GM21619 (cell line): Measurements from ENCODE around the gene GLDC.
"Not testable (repeated sequence)": the region's sequence is repeated elsewhere in the genome, so short reads cannot be mapped to it uniquely, and the experiment has no call there.

ENCODE experiments used
- ATAC-seq: cut with Tn5 transposase; IDR thresholded peaks from one replicate; pipeline ENCODE4 v1.9.1; 2021; ENCODE audit not compliant: unreplicated experiment

GLDC gene

DNA sequence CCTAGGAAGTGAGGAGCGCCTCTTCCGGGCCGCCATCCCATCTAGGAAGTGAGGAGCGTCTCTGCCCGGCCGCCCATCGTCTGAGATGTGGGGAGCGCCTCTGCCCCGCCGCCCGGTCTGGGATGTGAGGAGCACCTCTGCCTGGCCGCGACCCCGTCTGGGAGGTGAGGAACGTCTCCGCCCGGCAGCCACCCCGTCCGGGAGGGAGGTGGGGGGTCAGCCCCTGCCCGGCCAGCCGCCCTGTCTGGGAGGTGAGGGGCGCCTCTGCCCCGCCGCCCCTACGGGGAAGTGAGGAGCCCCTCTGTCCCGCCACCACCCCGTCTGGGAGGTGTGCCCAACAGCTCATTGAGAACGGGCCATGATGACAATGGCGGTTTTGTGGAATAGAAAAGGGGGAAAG is 22.7 kb downstream of the GLDC start:
- not testable (repeated sequence) for ATAC-seq

DNA sequence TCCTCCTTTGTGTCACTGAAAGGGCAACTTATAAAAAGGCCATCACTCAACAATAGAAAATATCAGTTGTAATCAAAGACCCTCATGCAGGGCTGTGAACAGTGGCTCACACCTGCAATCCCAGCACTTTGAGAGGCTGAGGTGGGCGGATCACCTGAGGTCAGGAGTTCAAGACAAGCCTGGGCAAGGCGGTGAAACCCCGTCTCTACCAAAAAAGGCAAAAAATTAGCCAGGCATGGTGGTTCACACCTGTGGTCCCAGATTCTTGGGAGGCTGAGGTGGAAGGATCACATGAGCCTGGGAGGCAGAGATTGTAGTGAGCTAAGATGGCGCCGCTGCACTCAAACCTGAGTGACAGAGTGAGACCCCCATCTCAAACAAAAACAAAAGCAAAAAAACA is 24.7 kb downstream of the GLDC start:
- no peak for ATAC-seq

DNA sequence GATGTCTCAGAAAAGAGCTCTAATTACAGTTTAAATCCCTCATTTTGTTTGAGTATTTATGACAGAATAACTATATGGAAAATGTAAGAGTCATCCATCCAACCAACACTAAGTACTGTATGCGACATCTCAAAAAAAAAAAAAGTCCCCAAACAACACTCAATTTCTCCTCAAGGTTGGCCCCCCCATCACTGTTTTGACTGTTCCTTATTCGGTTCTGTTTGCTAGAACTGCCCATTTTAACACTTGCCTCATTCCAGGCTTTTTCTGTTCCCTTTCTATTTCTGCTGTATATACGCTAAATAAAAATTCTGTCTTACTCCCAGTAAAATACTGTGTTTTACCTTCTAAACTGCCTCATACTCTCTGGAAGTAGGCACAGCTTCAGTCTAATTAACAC is 25.2 kb downstream of the GLDC start:
- no peak for ATAC-seq

DNA sequence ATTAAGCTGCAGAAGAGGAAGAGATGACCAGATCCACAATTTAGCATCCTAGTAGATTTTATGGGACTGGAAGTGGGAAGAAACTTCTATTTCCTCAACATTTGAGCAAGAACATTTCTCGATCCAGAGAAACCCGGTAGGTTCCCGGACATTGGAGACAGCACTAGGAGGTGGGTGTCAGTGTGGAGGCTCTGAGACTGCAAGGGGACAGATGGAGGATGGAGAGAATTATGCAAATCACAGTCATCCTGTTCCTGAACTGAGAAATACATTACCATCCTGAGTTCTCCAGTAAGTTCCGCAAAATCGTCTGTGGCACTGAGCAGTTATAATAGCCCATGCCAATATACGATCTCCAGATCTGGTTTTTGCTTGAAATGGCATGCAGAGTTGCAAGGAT is 25.6 kb downstream of the GLDC start:
- ATAC-seq, result no peak

DNA sequence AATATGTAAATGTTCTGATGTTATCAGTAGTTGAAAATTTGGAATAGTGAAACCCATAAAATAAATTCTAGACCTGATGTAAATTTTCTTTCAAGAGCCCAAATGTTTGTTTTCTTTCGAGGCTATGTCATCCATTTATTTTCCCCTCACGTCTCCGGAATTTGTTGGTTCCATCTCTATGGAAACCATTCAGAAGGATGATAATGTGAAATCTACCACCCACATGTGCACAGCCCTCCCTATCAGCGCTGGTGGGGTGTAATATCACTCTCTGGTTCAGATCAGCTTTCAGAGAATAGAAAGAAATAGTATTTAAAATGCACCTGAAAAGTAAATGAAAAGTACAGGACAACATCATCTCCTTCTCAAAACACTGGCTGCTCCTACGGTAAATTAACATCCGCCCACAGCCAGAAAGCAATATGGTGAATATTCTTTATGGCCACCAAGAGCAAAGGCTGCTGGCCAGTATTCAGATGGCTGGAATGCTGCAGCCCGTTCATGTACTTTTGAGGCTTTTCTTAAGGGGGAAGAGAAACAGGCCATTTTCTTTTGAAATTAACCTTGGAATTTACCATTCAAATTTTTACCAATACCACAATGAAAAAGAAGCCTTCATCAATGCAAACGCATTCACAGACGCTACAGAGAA is 28.5 kb downstream of the GLDC start:
- no peak for ATAC-seq

DNA sequence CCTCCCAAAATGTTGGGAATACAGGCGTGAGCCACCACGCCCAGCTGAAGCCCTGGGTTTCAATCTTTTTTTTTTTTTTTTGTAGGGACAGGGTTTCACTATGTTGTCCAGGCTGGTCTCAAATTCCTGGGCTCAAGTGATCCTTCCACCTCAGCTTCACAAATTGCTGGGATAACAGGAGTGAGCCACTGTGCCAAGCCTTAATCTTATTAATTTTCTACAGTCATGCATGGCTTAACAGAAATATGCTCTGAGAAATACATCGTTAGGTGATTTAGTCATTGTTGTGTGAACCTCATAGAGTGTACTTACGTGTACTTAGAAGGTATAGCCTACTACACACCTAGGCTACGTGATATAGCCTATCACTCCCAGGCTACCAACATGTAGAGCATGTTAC is 31.0 kb downstream of the GLDC start:
- no peak for ATAC-seq

DNA sequence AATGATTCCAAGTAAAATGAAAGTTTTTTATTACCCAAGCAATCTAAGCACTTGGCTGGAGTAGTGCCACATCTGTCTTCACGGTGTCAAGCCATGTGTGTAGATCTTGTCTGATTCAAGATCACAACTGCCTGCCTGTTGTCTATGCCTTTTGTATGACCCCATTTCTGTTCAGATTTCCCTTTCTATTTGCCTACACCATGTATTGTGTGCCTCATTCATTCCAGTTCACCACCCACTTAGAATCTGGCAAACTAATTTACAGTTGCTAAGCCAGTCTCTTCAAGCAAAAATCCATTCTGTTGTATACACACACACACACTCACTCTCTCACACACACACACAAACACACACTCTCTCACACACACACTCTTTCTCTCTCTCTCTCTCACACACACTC is 33.7 kb downstream of the GLDC start:
- no peak for ATAC-seq

DNA sequence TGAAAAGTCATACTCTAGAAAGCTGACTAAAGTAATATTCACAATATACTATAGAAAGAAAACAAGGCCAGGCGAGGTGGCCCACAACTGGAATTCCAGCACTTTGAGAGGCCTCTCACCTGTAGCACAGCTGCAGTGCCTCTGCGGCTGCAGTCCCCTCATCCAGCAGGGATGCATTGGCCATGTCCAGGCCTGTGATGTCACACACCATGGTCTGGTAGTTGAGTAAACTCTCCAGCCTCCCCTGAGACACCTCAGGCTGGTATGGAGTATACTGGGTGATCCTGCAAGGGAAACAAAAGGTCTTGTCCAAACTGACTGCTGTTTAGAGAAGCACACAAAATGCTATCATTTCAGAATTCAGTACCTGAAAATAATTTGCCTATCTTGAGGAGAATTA is 35.5 kb downstream of the GLDC start:
- no peak for ATAC-seq

DNA sequence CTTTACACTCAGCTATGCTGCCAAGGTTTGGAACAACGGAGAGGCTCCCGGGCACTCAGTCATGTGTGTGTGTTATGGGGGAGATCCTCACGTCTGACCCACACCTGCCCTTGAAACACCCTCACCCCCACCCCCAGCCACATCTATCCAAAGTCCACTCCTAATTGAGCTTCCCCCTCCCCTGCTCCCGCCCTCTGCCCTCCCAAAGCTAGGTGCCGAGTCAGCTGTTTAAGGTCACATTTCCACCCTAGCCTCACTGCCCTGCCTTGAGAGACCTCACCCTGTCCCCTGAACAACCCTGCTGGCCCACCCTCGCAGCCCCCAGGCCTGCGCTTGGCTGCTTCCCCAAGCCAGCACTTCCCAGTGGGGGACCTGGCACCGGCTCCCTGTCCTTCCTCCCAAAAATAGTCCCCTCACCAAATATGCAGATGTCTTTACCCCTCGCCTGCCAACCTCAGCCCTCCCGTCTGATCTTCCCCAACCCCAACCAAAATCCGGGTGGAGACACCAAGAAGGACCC is 36.0 kb downstream of the GLDC start:
- no peak for ATAC-seq

DNA sequence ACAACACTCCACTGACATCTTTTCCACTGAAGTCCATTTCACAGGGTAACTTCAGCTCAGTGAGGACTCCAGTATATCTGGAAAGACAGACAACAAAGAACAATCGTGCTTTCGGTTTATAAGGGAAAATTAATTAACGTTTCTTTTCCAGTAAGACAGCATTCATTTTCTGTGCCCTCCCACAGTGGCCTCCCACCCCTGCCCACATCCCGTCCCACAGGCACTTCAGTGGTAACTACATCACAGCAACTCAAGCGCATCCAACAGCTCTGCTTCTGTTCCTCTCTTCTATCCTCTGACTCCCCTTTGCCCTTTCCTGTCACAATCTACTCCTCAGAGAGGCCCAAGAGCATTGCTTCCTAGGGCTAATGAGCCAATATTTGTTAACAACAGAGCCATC is 40.3 kb downstream of the GLDC start:
- ATAC-seq, result peak; percentile 95

DNA sequence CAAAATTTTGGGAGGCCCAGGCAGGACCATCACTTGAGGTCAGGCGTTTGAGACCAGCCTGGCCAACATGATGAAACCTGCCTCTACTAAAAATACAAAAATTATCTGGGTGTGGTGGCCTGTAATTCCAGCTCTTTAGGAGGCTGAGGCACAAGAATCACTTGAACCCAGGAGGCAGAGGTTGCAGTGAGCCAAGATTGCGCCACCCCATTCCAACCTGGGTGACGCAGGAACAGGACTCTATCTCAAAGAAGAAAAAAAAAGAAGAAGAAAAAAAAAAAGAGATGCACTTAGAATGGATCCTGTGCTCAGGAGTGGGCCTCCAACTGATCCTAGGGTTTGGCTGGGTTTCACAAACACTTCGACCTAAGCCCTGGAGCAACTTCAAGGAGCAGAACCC is 45.1 kb downstream of the GLDC start:
- ATAC-seq, result no peak

DNA sequence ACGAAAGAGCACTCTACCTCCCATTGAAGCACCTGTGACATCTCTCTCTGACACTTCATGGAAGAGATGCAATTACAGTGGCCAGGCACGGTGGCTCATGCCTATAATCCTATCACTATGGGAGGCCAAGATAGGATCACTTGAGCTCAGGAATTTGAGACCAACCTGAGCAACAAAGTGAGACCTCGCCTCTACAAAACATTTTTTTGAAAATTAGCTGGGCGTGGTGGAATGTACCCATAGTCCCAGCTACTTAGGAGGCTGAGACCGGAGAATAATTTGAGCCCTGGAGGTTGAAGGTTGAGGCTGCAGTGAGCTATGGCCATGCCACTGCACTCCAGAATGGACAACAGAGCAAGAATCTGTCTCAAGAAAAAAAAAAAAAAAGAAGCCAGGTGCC is 45.5 kb downstream of the GLDC start:
- ATAC-seq, result no peak

DNA sequence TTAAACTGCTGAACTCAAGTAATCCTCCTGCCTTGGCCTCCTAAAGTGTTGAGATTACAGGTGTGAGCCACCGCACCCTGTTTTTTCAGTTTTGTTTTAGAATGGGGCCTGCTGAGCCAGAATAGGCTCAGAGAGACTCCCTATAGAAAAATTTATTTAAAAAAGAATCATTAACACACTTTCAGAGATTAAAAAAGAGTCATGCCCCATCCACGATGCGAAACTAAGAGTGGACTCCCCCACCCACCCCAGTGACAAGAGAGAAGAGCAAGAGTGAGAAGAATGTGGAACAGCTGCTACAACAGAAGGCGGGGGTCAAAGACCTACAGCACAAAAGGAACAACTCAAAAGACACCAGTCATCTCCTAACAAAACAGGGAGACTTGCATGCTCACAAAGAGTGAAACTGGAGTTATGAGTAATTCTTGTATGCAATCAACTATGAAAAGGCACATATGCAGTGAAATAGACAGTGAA is 47.2 kb downstream of the GLDC start:
- peak; percentile 96 for ATAC-seq

DNA sequence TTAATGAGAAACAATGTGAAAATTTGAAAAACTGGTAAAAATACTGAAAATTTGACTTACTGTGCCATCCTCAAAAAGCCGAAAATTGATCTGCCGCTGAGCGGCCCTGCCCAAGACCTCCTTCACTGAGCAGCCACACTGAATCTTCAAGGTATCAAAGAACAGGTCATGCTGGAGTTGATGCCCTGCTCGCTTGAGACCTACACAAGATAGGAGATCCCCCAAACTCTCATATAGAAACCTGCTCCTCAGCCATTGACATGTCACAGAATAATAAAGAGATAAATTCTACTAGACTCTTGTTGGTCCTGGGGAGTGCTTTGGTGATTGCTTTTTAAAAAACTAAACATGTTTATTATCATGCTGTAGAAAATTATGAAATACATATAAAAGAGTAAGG is 52.7 kb downstream of the GLDC start:
- no peak for ATAC-seq

DNA sequence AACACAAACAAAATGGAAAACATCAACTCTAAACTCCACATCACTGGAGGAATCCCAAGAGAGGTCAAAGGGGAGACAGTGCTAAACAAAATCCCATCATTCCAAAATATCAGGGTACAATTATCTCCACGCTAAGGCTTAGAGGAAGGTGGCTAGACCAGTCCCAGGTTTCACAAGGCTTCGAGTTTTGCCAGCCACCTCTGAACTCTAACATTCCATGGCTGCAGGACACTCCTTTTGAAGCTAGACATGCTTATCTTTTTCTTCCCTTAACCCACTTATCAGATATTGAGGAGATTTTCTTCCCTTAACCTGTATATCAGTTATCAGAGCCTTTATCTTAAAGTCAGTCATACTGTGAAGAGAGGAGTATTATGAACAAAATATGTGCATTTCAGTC is 53.3 kb downstream of the GLDC start:
- ATAC-seq, result no peak

DNA sequence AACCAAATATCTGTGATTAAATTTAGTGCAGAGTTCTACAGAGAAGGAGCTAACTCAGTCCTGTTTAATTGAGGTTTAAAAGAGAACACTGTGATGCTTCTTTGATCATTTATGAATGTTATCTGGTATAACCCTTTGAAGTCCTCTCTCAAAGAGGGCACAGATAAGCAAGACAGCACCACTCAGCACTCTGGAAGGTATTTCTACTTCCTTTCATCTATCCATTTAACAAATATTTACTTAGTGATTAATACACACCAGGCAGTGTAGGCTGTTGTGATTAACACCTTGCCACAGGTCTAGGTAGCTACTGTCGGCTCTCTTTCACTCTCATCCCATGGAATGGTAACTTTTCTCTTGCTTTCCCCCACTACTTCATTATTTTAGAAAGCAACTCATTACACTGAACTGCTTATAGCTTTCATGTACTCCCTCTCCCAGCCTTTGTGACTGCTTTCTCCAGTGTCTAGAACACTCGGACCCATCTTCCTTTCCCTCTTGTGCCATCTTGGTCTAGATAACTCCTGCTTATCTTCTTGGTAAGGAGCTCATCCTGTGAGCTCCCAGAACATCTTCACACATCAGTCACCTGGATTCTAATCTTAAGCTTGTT is 54.7 kb downstream of the GLDC start:
- no peak for ATAC-seq

DNA sequence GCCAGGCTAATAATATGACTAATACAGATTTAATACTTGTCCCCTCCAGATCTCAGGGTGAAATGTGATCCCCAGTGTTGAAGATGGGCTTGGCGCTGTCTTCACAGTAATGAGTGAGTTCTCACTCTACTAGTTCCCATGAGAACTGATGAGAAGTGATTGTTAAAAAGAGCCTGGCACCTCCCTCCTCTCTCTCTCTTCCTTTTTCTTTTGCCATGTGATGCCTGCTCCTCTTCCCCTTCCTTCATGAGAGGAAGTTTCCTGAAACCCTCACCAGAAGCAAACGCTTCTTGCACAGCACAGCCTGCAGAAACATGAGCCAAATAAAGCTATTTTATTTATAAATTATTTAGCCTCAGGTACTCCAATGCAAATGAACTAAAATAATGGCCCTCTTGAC is 55.2 kb downstream of the GLDC start:
- ATAC-seq, result no peak

DNA sequence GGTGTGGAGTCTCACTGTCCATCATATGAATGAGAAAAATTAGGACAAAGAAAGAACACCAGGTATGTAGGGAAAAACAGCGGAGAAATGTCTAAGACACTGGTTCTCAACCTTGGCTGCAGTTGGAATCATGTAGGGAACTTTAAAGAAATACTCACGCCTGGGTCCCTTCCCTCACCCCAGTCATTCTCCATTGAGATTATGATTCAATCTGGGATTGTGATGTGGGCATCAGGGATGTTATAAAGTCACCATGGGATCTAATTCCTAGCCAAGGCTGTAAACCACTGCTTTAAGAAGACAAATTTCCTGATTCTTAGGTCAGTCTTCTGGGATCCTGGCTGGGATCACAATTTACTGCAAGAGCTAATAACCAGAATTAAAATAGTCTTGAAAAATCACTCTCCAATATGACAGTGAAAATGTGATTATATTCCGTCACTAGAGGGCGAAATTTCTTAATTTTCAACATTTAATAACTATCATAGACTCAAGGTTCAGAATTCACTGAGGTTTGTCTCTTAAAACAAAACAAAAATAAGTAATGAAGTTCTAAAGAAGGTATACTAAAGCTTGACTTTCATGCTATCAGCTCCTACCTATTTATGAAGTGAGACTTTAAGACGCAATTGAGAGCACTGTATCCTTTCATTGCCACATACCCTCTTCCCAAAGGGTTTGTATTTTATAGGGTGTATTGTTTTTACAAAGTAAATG is 60.5 kb downstream of the GLDC start:
- no peak for ATAC-seq

DNA sequence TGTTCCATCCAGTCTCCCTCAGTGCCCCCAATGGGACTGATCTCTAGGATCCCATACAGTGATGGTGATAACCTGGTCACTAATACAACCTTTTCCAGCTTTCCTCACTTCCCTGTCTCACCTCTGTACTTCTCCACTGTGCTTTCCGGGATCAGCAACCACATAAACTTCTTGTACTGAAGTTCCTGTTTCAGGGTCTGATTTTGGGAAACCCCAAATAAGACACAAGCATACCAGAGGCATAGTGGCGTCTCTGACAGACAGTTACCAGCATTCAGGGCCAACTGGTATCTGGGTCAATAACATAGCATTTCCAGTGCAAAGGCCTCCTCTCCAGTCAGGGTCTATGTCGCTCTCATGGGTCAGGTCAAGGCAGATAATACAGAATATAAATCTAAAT is 64.3 kb downstream of the GLDC start:
- ATAC-seq, result no peak

DNA sequence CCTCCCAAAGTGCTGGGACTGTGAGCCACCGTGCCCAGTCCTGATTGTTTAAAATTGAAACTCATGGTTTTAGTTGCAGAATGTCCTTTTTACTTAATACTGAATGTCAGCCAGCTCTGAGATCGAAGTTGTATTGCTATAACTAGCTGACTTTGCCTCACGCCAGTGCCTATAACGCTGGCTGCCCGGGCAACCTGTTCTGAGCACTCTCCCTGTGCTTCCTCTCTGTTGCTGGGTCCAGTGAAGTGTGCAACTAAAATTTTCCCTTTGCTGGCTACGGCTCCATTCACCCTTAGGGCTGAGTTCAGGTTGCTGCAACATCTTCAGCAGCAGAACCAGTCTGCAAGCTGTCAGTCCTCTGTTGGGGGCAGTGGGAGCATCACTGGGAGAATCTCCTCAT is 65.9 kb downstream of the GLDC start:
- ATAC-seq, result no peak

DNA sequence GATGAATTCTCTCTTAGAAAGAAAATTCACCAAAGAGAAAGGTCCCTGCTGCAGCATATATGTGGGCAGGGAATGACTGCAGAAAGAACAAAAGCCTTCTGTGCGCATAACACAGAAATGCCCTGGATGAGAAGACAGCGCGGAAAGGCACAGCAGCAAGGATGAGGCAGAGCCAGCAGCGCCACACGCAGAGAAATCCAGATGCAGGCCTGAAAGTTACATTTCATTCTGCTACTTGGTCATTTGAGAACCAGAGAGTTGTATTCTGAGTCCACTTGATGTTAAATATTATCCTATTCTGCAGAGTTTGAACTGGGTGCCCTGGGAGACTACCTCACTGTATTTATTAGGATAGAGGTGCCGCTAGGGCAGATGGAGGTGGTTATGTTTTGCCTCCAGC is 68.5 kb downstream of the GLDC start:
- no peak for ATAC-seq

DNA sequence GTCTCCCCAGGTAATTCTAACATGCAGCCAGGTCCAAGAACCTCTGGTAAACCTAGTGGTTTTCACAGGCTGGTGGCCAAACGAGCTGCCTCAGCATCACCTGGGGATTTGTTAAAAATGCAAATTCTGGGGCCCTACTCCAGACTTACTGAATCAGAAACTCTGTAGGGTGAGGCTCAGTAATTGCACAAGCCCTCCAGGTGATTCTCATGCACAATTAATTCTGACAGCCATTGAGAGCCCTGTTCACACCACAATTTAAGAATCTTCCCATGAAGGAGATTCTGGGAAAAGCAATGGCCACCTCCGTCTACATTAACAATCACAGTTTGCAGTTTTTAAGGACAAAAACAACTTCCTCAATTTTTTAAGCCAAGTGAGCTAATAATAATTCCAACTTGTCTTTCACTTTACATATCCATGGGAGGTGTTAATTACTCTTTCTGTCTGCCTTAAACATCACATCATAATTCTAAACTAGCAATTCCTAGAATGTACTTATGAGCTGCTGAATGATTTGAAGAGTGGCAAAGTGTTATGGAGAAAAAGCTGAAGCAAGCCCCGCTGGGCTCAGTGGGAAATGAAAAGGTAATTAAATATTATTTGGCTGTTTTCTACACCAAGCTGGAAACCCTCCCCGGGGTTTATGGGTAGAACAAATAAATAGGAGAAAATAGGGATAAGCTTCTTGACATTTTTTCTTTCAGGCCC is 70.0 kb downstream of the GLDC start:
- peak; percentile 94 for ATAC-seq
